Measurements from ENCODE around the gene ZNF883.

DNA sequence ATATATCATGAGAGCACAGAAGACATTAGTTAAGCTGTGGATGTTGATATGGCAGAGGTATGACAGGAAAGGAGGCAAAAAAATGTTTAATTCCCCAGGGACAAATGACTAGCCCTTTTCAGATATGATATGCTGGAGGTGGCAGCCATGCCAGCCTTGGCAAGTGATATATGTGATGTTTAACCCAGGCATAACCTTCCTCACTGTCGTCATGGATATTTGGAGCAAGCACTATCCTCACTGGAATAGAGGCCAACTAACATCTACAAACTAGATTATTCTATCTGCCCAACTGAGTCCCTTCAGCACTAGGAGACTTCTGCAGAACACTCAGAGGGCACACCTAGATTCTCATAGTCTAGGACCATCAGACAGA, 94.0 kb downstream of the ZNF883 start:
- TF ChIP-seq, protein P1, sequence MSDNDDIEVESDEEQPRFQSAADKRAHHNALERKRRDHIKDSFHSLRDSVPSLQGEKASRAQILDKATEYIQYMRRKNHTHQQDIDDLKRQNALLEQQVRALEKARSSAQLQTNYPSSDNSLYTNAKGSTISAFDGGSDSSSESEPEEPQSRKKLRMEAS (IDR thresholded peaks at IDR 0.05; ENCODE audit: low read depth, low read length), result no peak
- TF ChIP-seq, protein P2, sequence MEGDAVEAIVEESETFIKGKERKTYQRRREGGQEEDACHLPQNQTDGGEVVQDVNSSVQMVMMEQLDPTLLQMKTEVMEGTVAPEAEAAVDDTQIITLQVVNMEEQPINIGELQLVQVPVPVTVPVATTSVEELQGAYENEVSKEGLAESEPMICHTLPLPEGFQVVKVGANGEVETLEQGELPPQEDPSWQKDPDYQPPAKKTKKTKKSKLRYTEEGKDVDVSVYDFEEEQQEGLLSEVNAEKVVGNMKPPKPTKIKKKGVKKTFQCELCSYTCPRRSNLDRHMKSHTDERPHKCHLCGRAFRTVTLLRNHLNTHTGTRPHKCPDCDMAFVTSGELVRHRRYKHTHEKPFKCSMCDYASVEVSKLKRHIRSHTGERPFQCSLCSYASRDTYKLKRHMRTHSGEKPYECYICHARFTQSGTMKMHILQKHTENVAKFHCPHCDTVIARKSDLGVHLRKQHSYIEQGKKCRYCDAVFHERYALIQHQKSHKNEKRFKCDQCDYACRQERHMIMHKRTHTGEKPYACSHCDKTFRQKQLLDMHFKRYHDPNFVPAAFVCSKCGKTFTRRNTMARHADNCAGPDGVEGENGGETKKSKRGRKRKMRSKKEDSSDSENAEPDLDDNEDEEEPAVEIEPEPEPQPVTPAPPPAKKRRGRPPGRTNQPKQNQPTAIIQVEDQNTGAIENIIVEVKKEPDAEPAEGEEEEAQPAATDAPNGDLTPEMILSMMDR (IDR thresholded peaks at IDR 0.05; ENCODE audit: low read depth, low read length), result no peak
- no peak for TF ChIP-seq POLR2A (IDR thresholded peaks at IDR 0.05; ENCODE audit: extremely low read depth, insufficient read length)
